Measurements from ENCODE around the gene OBSCN. TPM values are rescaled to one million over a fixed set of nuclear protein-coding genes. Genes with fewer than 3 reads are reported as not detected.

OBSCN gene
- total and polyA plus RNA-seq, 11 donors, result 155 to 524 (median 354) TPM

GRCh38 chr1:228164561-228165371, 43.1 kb upstream of the OBSCN start:
- H3K4me1 ChIP-seq, result peaks cover 0 to 57% (median 43%) of the 10 kb centered on the region in 12 donors

GRCh38 chr1:228165372-228166169, 42.3 kb upstream of the OBSCN start, which contains the start of gene IBA57:
TSS of gene IBA57 (plus strand) at chr1:228165804. CDS start at chr1:228165817, 13 bp downstream.
- Histone ChIP-seq H3K36me3 (peaks cover 0 to 4% (median 0%) of the 10 kb centered on the region in 9 donors), H3K9me3 (no peaks in the 10 kb centered on the region), H3K27ac (peak within 1 kb of the TSS; percentile 89 to 100 (median 100)), H3K4me3 (peak within 1 kb of the TSS; percentile 33 to 88 (median 74)), H3K4me1 (peaks cover 0 to 57% (median 43%) of the 10 kb centered on the region in 12 donors), H3K27me3 (peaks cover 0 to 10% (median 0%) of the 10 kb centered on the region in 9 donors)
- ATAC-seq (peak; percentile 86 to 94 (median 89)), DNase-seq (peak; percentile 100)
- WGBS, 4 donors, result 0 to 1% (median 1%) methylated on average over 30 to 93 of the region's 93 CpGs
- TF ChIP-seq CTCF (IDR thresholded peaks at IDR 0.05), result peak; percentile 80 to 97 (median 91)
- TF ChIP-seq POLR2A (IDR thresholded peaks at IDR 0.05), result peak; percentile 42 to 87
- intact Hi-C loops (cut with DNase I), result loop anchor here (1.0 to 5.0 kb wide), 8 partner anchors 24 to 58 kb away; partner anchors contain the start of genes GUK1 (in 6 of the 10), OBSCN (in 6 of the 10) and MRPL55 (in 1 of the 10)

More at GRCh38 chr1:228164561-228165371, 43.1 kb upstream of the OBSCN start:
- H3K4me3 ChIP-seq, result peak overlapping the region in 11 of 12 donors; percentile 31 to 88 (median 74)
- H3K27ac ChIP-seq, result peak overlapping the region; percentile 57 to 100 (median 98)
- peaks cover 0 to 14% (median 0%) of the 10 kb centered on the region in 9 donors for H3K27me3 ChIP-seq
- peaks cover 0 to 4% (median 0%) of the 10 kb centered on the region in 9 donors for H3K36me3 ChIP-seq
- peak in 2 of 5 donors; percentile 30 to 48 for DNase-seq
- no peak for ATAC-seq
- intact Hi-C loops (cut with DNase I), result loop anchor here in 9 of 10 donors (1.0 to 5.0 kb wide), 6 partner anchors 23 to 57 kb away; partner anchors contain the start of genes GUK1 (in 6 of the 9), OBSCN (in 3 of the 9) and MRPL55 (in 1 of the 9)
- WGBS, 4 donors, result 43 to 56% (median 48%) methylated on average over 20 of the region's 20 CpGs
- no peaks in the 10 kb centered on the region for H3K9me3 ChIP-seq
- TF ChIP-seq CTCF (IDR thresholded peaks at IDR 0.05) (no peak), POLR2A (IDR thresholded peaks at IDR 0.05) (no peak)

- peak overlapping the region; percentile 89 to 100 (median 100) for H3K27ac ChIP-seq
- ATAC-seq (peak; percentile 17 to 83 (median 36)), DNase-seq (peak; percentile 75 to 90 (median 80))
- peaks cover 0 to 4% (median 0%) of the 10 kb centered on the region in 9 donors for H3K36me3 ChIP-seq
- intact Hi-C loops (cut with DNase I), result loop anchor here in 8 of 10 donors (1.0 to 5.0 kb wide), 5 partner anchors 34 to 59 kb away; partner anchors contain the start of genes OBSCN (in 6 of the 8) and MRPL55 (in 1 of the 8)
- H3K4me3 ChIP-seq, result peak overlapping the region; percentile 33 to 88 (median 74)
- H3K4me1 ChIP-seq, result peaks cover 0 to 51% (median 41%) of the 10 kb centered on the region in 12 donors
- peaks cover 0 to 10% (median 0%) of the 10 kb centered on the region in 9 donors for H3K27me3 ChIP-seq
- peak in 11 of 12 donors; percentile 16 to 57 (median 34) for TF ChIP-seq CTCF (IDR thresholded peaks at IDR 0.05)
- TF ChIP-seq POLR2A (IDR thresholded peaks at IDR 0.05), result no peak
- WGBS, 4 donors, result 16 to 28% (median 21%) methylated on average over 6 to 26 of the region's 26 CpGs
- H3K9me3 ChIP-seq, result no peaks in the 10 kb centered on the region
Measured at GRCh38 chr1:228166170-228166936, 41.5 kb upstream of the OBSCN start.

Data from heart left ventricle (tissue), 16 donors.